ENCODE data around the gene PEAK1.
"Not testable (repeated sequence)": the region's sequence is repeated elsewhere in the genome, so short reads cannot be mapped to it uniquely, and the experiment has no call there.

GRCh38 chr15:77156000-77156399, 263.9 kb downstream of the PEAK1 start:
- TF ChIP-seq, protein P1, sequence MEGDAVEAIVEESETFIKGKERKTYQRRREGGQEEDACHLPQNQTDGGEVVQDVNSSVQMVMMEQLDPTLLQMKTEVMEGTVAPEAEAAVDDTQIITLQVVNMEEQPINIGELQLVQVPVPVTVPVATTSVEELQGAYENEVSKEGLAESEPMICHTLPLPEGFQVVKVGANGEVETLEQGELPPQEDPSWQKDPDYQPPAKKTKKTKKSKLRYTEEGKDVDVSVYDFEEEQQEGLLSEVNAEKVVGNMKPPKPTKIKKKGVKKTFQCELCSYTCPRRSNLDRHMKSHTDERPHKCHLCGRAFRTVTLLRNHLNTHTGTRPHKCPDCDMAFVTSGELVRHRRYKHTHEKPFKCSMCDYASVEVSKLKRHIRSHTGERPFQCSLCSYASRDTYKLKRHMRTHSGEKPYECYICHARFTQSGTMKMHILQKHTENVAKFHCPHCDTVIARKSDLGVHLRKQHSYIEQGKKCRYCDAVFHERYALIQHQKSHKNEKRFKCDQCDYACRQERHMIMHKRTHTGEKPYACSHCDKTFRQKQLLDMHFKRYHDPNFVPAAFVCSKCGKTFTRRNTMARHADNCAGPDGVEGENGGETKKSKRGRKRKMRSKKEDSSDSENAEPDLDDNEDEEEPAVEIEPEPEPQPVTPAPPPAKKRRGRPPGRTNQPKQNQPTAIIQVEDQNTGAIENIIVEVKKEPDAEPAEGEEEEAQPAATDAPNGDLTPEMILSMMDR (IDR thresholded peaks at IDR 0.05; ENCODE audit: insufficient read depth, low read length) = not testable (repeated sequence)
- TF ChIP-seq POLR2AphosphoS5 (IDR thresholded peaks at IDR 0.05; ENCODE audit: low read depth); GABPA (IDR thresholded peaks at IDR 0.05; ENCODE audit: low read depth); SPI1 (IDR thresholded peaks at IDR 0.05; ENCODE audit: borderline replicate concordance, low read depth): not testable (repeated sequence)
- TF ChIP-seq, protein P2, sequence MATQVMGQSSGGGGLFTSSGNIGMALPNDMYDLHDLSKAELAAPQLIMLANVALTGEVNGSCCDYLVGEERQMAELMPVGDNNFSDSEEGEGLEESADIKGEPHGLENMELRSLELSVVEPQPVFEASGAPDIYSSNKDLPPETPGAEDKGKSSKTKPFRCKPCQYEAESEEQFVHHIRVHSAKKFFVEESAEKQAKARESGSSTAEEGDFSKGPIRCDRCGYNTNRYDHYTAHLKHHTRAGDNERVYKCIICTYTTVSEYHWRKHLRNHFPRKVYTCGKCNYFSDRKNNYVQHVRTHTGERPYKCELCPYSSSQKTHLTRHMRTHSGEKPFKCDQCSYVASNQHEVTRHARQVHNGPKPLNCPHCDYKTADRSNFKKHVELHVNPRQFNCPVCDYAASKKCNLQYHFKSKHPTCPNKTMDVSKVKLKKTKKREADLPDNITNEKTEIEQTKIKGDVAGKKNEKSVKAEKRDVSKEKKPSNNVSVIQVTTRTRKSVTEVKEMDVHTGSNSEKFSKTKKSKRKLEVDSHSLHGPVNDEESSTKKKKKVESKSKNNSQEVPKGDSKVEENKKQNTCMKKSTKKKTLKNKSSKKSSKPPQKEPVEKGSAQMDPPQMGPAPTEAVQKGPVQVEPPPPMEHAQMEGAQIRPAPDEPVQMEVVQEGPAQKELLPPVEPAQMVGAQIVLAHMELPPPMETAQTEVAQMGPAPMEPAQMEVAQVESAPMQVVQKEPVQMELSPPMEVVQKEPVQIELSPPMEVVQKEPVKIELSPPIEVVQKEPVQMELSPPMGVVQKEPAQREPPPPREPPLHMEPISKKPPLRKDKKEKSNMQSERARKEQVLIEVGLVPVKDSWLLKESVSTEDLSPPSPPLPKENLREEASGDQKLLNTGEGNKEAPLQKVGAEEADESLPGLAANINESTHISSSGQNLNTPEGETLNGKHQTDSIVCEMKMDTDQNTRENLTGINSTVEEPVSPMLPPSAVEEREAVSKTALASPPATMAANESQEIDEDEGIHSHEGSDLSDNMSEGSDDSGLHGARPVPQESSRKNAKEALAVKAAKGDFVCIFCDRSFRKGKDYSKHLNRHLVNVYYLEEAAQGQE (IDR thresholded peaks at IDR 0.05; ENCODE audit: insufficient replicate concordance, low read depth) = not testable (repeated sequence)
